ENCODE data around the gene MAP2K1.
A peak's percentile ranks its signal among the peaks of the same experiment; 100 is the strongest.

Gene MAP2K1

DNA sequence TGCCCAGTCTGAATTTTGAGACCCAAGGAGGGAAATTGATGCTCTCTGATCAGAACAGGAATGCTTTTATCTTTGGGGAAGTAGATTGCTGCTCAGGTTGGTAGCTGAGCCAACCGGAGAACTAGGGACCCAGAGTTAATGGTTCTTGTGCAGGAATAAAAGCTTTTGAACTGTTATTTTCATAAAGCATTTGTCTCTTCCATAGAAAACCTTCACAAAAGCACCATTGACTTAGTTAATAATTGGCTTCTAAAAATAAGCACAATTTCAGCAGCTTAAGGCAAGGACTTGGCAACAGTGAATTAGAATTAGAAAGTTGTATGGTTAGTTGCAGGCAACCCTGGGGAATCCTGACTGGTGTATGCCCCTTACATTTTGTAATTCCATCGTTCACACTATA is 53.8 kb downstream of the MAP2K1 start:
- no peak overlapping the region for H3K4me3 ChIP-seq (ENCODE audit: low read depth, low read length)
- TF ChIP-seq POLR2A (IDR thresholded peaks at IDR 0.05; ENCODE audit: extremely low read depth, insufficient read length) (no peak), MYC (IDR thresholded peaks at IDR 0.05; ENCODE audit: low read depth, low read length) (no peak)
- TF ChIP-seq, protein P1, sequence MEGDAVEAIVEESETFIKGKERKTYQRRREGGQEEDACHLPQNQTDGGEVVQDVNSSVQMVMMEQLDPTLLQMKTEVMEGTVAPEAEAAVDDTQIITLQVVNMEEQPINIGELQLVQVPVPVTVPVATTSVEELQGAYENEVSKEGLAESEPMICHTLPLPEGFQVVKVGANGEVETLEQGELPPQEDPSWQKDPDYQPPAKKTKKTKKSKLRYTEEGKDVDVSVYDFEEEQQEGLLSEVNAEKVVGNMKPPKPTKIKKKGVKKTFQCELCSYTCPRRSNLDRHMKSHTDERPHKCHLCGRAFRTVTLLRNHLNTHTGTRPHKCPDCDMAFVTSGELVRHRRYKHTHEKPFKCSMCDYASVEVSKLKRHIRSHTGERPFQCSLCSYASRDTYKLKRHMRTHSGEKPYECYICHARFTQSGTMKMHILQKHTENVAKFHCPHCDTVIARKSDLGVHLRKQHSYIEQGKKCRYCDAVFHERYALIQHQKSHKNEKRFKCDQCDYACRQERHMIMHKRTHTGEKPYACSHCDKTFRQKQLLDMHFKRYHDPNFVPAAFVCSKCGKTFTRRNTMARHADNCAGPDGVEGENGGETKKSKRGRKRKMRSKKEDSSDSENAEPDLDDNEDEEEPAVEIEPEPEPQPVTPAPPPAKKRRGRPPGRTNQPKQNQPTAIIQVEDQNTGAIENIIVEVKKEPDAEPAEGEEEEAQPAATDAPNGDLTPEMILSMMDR (IDR thresholded peaks at IDR 0.05; ENCODE audit: low read depth, low read length): no peak
- TF ChIP-seq, protein P2, sequence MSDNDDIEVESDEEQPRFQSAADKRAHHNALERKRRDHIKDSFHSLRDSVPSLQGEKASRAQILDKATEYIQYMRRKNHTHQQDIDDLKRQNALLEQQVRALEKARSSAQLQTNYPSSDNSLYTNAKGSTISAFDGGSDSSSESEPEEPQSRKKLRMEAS (IDR thresholded peaks at IDR 0.05; ENCODE audit: low read depth, low read length): no peak
- DNase-seq (ENCODE audit: low read depth): no peak

DNA sequence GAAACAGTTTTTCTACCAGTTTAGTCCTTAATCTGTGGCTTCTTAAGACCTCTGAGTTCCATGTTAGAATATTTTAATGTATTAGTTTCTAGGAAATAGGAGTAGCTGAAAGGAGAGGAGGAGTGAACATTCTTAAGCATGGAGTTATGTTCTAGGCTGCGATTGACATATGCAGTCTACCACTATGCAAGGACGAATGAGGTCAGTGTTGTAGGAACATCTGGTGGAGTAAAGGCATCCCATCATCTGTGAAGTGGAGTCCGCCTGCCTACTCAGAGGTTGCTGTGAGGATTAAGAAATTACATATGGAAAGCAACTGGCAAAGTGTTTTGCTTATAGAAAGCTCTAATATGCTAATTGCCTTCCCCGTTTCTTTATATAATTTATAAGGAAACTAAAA is 65.7 kb downstream of the MAP2K1 start:
- H3K4me3 ChIP-seq (ENCODE audit: low read depth, low read length): no peak overlapping the region
- DNase-seq (ENCODE audit: low read depth): no peak
- TF ChIP-seq MYC (IDR thresholded peaks at IDR 0.05; ENCODE audit: low read depth, low read length) (no peak), POLR2A (IDR thresholded peaks at IDR 0.05; ENCODE audit: extremely low read depth, insufficient read length) (no peak)
- TF ChIP-seq, protein P2 (IDR thresholded peaks at IDR 0.05; ENCODE audit: low read depth, low read length): no peak
- TF ChIP-seq, protein P1 (IDR thresholded peaks at IDR 0.05; ENCODE audit: low read depth, low read length): no peak

DNA sequence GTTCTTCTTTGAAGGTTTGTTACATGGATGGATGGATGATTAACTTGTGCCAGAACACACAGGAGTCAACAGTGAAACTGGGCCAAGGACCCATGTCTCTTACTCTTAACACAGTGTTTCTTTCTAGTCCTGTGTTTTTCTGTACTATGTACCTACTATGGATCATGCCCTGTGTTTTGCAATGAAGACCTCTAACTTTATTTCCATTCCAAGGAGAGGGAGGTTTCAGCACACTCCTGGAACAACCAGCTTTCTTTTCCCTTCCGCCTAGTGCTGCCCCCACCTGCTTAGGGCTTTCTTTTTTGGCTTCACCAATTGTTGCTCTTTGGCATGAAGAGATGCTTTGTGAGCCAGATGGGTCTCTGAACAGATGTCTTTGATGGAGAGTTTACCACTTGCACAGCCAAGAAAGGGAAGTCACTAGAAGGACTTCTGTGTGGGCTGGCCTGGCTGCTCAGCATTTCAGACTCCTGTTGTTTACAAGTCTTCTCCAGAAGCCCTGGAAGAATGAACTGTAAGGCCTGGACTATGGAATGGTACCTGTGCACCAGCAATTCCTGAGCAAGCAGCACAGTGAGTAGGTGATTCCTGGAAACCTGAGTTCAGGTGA is 66.4 kb downstream of the MAP2K1 start:
- TF ChIP-seq, protein P1 (IDR thresholded peaks at IDR 0.05; ENCODE audit: low read depth, low read length): no peak
- TF ChIP-seq, protein P2 (IDR thresholded peaks at IDR 0.05; ENCODE audit: low read depth, low read length): no peak
- TF ChIP-seq MYC (IDR thresholded peaks at IDR 0.05; ENCODE audit: low read depth, low read length): no peak
- TF ChIP-seq POLR2A (IDR thresholded peaks at IDR 0.05; ENCODE audit: extremely low read depth, insufficient read length): no peak
- H3K4me3 ChIP-seq (ENCODE audit: low read depth, low read length): no peak overlapping the region
- peak; percentile 35 for DNase-seq (ENCODE audit: low read depth)

DNA sequence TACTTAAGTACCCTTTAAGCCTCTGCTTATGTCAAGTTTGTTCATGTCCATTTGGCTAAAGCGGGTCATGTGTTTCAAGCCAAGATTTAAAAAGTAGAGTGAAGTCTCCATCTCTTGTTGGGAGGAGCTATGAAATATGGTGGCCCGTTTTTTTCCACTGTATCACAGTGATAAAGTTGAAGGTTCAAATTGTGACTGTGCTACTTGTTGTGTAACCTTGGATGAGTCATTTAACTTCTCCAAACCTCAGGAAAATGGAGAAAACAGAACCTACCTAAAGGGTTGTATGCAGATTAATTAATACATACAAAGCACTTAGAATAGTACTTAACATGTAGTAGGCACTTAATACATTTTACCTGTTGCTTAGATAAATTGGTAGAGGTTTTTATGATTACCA is 67.4 kb downstream of the MAP2K1 start:
- DNase-seq (ENCODE audit: low read depth): peak; percentile 67
- H3K4me3 ChIP-seq (ENCODE audit: low read depth, low read length): no peak overlapping the region
- TF ChIP-seq POLR2A (IDR thresholded peaks at IDR 0.05; ENCODE audit: extremely low read depth, insufficient read length) (no peak), MYC (IDR thresholded peaks at IDR 0.05; ENCODE audit: low read depth, low read length) (no peak)
- TF ChIP-seq, protein P1 (IDR thresholded peaks at IDR 0.05; ENCODE audit: low read depth, low read length): no peak
- TF ChIP-seq, protein P2 (IDR thresholded peaks at IDR 0.05; ENCODE audit: low read depth, low read length): no peak

DNA sequence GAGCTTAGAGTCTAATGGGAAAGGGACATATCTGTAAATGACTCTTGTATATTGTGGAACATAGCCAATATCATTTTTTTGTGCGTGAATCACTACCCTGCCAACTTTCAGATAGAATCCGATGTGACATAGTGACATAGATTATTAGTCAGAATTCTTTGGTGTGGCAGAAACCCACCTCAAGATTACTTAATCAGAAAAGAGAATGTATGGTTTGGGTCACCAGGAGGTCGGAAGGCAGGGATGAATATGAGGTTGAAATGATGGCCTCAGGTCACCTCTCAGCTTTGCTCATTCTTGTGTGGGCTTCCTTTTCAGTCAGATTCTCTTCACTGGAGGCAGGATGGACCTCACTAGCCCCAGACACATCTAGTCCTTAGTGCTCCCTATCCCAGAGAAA is 69.5 kb downstream of the MAP2K1 start:
- no peak overlapping the region for H3K4me3 ChIP-seq (ENCODE audit: low read depth, low read length)
- TF ChIP-seq, protein P1 (IDR thresholded peaks at IDR 0.05; ENCODE audit: low read depth, low read length): no peak
- TF ChIP-seq POLR2A (IDR thresholded peaks at IDR 0.05; ENCODE audit: extremely low read depth, insufficient read length): no peak
- TF ChIP-seq, protein P2 (IDR thresholded peaks at IDR 0.05; ENCODE audit: low read depth, low read length): no peak
- no peak for TF ChIP-seq MYC (IDR thresholded peaks at IDR 0.05; ENCODE audit: low read depth, low read length)
- no peak for DNase-seq (ENCODE audit: low read depth)

All from NB4 (cell line).